H1 (cell line): ENCODE data around the gene PLAAT2. TPM values are rescaled to one million over a fixed set of nuclear protein-coding genes. Genes with fewer than 3 reads are reported as not detected.
A peak's percentile ranks its signal among the peaks of the same experiment; 100 is the strongest.

ENCODE experiments used
- CTCF ChIA-PET: fragments of 300-600 bp; sonication (Branson Sonifier 250); formaldehyde crosslinking; loops from one replicate; lab custom pipeline; 2021; ENCODE audit not compliant: partially characterized antibody; lab: Charles Lee
- POLR2A ChIA-PET: fragments of 300-600 bp; sonication (Branson Sonifier 250); formaldehyde crosslinking; loops from one replicate; lab custom pipeline; 2021; ENCODE audit warnings: inconsistent platforms; ENCODE audit not compliant: partially characterized antibody; lab: Charles Lee
- DNase-seq, 2 experiments: peaks; one replicate each; pipeline versions ENCODE4 v3.0.0 to v3.0.0-alpha.2; 2010 to 2022; ENCODE audit warnings: low spot score in 2 of 2, low read depth in 1 of 2, mixed read lengths in 1 of 2
- FAIRE-seq: peaks from 2 replicates; lab custom pipeline; 2011; peaks lifted over from hg19 to GRCh38; lab: Jason Lieb, UNC
- H2AFZ ChIP-seq: 2 replicates; pipeline ENCODE4 v1.8.1; 2012; ENCODE audit warnings: low read length, inconsistent platforms
- H2AK5ac ChIP-seq: 2 replicates; pipeline ENCODE4 v1.6.1; 2013; ENCODE audit warnings: low read depth, low read length
- H2BK120ac ChIP-seq: replicated peaks from 2 replicates; pipeline ENCODE3; 2013; ENCODE audit warnings: low read depth, low read length, inconsistent platforms
- H2BK12ac ChIP-seq: 2 replicates; pipeline ENCODE4 v1.6.1; 2013; ENCODE audit warnings: low read depth, low read length
- H2BK15ac ChIP-seq: 2 replicates; pipeline ENCODE4 v1.6.1; 2013; ENCODE audit warnings: low read length
- H2BK20ac ChIP-seq: 2 replicates; pipeline ENCODE4 v1.6.1; 2013; ENCODE audit warnings: low read length
- H2BK5ac ChIP-seq: 2 replicates; pipeline ENCODE4 v1.6.1; 2013; ENCODE audit warnings: low read depth, low read length
- H3K14ac ChIP-seq: 2 replicates; pipeline ENCODE4 v1.6.1; 2013; ENCODE audit warnings: inconsistent platforms; ENCODE audit not compliant: insufficient read length
- H3K18ac ChIP-seq: 2 replicates; pipeline ENCODE4 v1.6.1; 2013; ENCODE audit warnings: low read length; ENCODE audit errors: extremely low read depth
- H3K23ac ChIP-seq: 2 replicates; pipeline ENCODE4 v1.6.1; 2013; ENCODE audit warnings: inconsistent platforms; ENCODE audit not compliant: insufficient read length
- H3K23me2 ChIP-seq: 2 replicates; pipeline ENCODE4 v1.6.1; 2013; ENCODE audit warnings: low read depth, low read length
- H3K27ac ChIP-seq: 2 replicates; pipeline ENCODE4 v1.6.1; 2011; ENCODE audit warnings: low read depth, low read length, inconsistent platforms
- H3K27me3 ChIP-seq, 4 experiments: replicated peaks in 1 of 4; 1 replicate in 1 of 4; 2 replicates in 3 of 4; pipeline versions ENCODE4 v1.6.1 to v1.8.1; 2011 to 2013; ENCODE audit warnings: low read length in 3 of 4, mild to moderate bottlenecking in 3 of 4, inconsistent platforms in 2 of 4, mixed read lengths in 2 of 4, moderate library complexity in 1 of 4; ENCODE audit not compliant: control insufficient read depth in 3 of 4, insufficient read depth in 3 of 4; ENCODE audit errors: extremely low read depth in 1 of 4
- H3K36me3 ChIP-seq, 4 experiments: 2 replicates each; pipeline versions ENCODE4 v1.6.1 to v1.8.1; 2011 to 2013; ENCODE audit warnings: mild to moderate bottlenecking in 4 of 4, low read length in 3 of 4, moderate library complexity in 2 of 4, control low read depth in 1 of 4, inconsistent platforms in 1 of 4; ENCODE audit not compliant: insufficient read depth in 4 of 4, control insufficient read depth in 2 of 4
- H3K4ac ChIP-seq: replicated peaks from 2 replicates; pipeline ENCODE3; 2013; ENCODE audit warnings: low read length, low read depth, mixed read lengths, inconsistent platforms; ENCODE audit not compliant: insufficient read length
- H3K4me1 ChIP-seq, 4 experiments: replicated peaks in 1 of 4; 1 replicate in 1 of 4; 2 replicates in 3 of 4; pipeline versions ENCODE4 v1.6.1 to v1.8.1; 2011 to 2013; ENCODE audit warnings: low read length in 3 of 4, inconsistent platforms in 2 of 4, mixed read lengths in 1 of 4; ENCODE audit not compliant: insufficient read depth in 4 of 4, control insufficient read depth in 3 of 4
- H3K4me2 ChIP-seq, 2 experiments: 2 replicates each; pipeline versions ENCODE4 v1.6.1 to v1.8.1; 2011 to 2013; ENCODE audit warnings: low read depth in 2 of 2, low read length in 2 of 2, control low read depth in 1 of 2, inconsistent platforms in 1 of 2, mild to moderate bottlenecking in 1 of 2; ENCODE audit not compliant: insufficient read depth in 1 of 2
- H3K4me3 ChIP-seq, 4 experiments: fragments of 200-600, 300-600 bp in 1 of 4; sonication (generic), shearing (Covaris generic), sonication (Bioruptor Twin) in 1 of 4; 2 replicates each; pipeline versions ENCODE4 v1.5.1 to v1.8.1; 2011 to 2016; ENCODE audit warnings: low read length in 4 of 4, low read depth in 3 of 4, control low read depth in 2 of 4, inconsistent platforms in 2 of 4, mild to moderate bottlenecking in 2 of 4, mixed read lengths in 1 of 4, moderate library complexity in 1 of 4; ENCODE audit not compliant: insufficient read depth in 2 of 4; ENCODE audit errors: extremely low read depth in 1 of 4
- H3K56ac ChIP-seq: replicated peaks from 2 replicates; pipeline ENCODE3; 2013; ENCODE audit warnings: low read depth, mild to moderate bottlenecking, mixed read lengths, low read length, inconsistent platforms; ENCODE audit not compliant: insufficient read length
- H3K79me1 ChIP-seq: 2 replicates; pipeline ENCODE4 v1.6.1; 2013; ENCODE audit warnings: low read depth, low read length, control low read depth
- H3K79me2 ChIP-seq, 2 experiments: 2 replicates each; pipeline versions ENCODE4 v1.6.1 to v1.8.1; 2012 to 2013; ENCODE audit warnings: low read length in 2 of 2, mild to moderate bottlenecking in 2 of 2, inconsistent platforms in 1 of 2; ENCODE audit not compliant: insufficient read depth in 2 of 2, control insufficient read depth in 1 of 2
- H3K9ac ChIP-seq, 4 experiments: replicated peaks in 1 of 4; 1 replicate in 1 of 4; 2 replicates in 3 of 4; pipeline versions ENCODE4 v1.6.1 to v1.8.1; 2011 to 2013; ENCODE audit warnings: low read depth in 3 of 4, low read length in 3 of 4, control low read depth in 2 of 4, mild to moderate bottlenecking in 2 of 4, moderate library complexity in 2 of 4, inconsistent platforms in 1 of 4; ENCODE audit errors: extremely low read depth in 1 of 4
- H3K9me3 ChIP-seq, 2 experiments: 2 replicates each; pipeline versions ENCODE4 v1.6.1 to v1.8.1; 2012 to 2013; ENCODE audit warnings: mild to moderate bottlenecking in 2 of 2, moderate library complexity in 2 of 2, control low read depth in 1 of 2, inconsistent platforms in 1 of 2, low read depth in 1 of 2, low read length in 1 of 2, mixed read lengths in 1 of 2; ENCODE audit not compliant: insufficient read depth in 2 of 2
- H4K20me1 ChIP-seq, 2 experiments: replicated peaks in 1 of 2; 2 replicates each; pipeline versions ENCODE3 to v1.8.1; 2011 to 2013; ENCODE audit warnings: inconsistent platforms in 2 of 2, low read length in 2 of 2, mild to moderate bottlenecking in 1 of 2; ENCODE audit not compliant: insufficient read depth in 2 of 2, control insufficient read depth in 1 of 2
- H4K5ac ChIP-seq: 2 replicates; pipeline ENCODE4 v1.6.1; 2013; ENCODE audit warnings: low read length, low read depth, mixed read lengths, inconsistent platforms; ENCODE audit not compliant: insufficient read length
- H4K8ac ChIP-seq: 2 replicates; pipeline ENCODE4 v1.8.0; 2013; ENCODE audit warnings: mild to moderate bottlenecking, moderate library complexity, low read length, inconsistent platforms; ENCODE audit not compliant: insufficient read depth; ENCODE audit errors: extremely low read depth
- H4K91ac ChIP-seq: replicated peaks from 2 replicates; pipeline ENCODE3; 2013; ENCODE audit warnings: low read length, mixed read lengths, inconsistent platforms; ENCODE audit not compliant: insufficient read length
- ASH2L ChIP-seq: fragments of 200-600, 300-600 bp; sonication (generic); IDR thresholded peaks from one replicate; pipeline ENCODE4 v1.7.1; 2017; ENCODE audit warnings: low read length
- ATF3 ChIP-seq: IDR thresholded peaks from 2 replicates; pipeline ENCODE4 v1.6.1; 2011; ENCODE audit warnings: low read depth, mild to moderate bottlenecking, low read length; ENCODE audit not compliant: insufficient read depth
- BRCA1 ChIP-seq: IDR thresholded peaks from 2 replicates; pipeline ENCODE4 v1.6.1; 2012; ENCODE audit warnings: low read depth, low read length, improper control_type of control experiment
- CTBP2 ChIP-seq: IDR thresholded peaks from 2 replicates; pipeline ENCODE4 v1.7.0; 2011; ENCODE audit warnings: borderline replicate concordance, mild to moderate bottlenecking, moderate library complexity, mixed read lengths, low read length; ENCODE audit not compliant: insufficient read depth, insufficient read length
- FOSL1 ChIP-seq: IDR thresholded peaks from 2 replicates; pipeline ENCODE4 v1.6.1; 2011; ENCODE audit warnings: mild to moderate bottlenecking, low read depth, low read length, moderate library complexity; ENCODE audit not compliant: insufficient read depth
- HDAC2 ChIP-seq, 2 experiments: fragments of 300-600 bp in 1 of 2; sonication (generic) in 1 of 2; IDR thresholded peaks; 2 replicates each; pipeline ENCODE4 v1.6.1; 2011 to 2012; ENCODE audit warnings: low read depth in 2 of 2, low read length in 2 of 2, mild to moderate bottlenecking in 2 of 2, moderate library complexity in 2 of 2, borderline replicate concordance in 1 of 2, inconsistent platforms in 1 of 2
- KDM1A ChIP-seq: fragments of 200-600, 300-600 bp; sonication (generic); IDR thresholded peaks from 2 replicates; pipeline ENCODE4 v1.7.1; 2016; ENCODE audit warnings: mild to moderate bottlenecking, low read length, borderline replicate concordance
- NANOG ChIP-seq: IDR thresholded peaks from 2 replicates; pipeline ENCODE4 v1.6.1; 2011; ENCODE audit warnings: low read length, low read depth, mild to moderate bottlenecking, inconsistent platforms; ENCODE audit not compliant: insufficient read depth, poor library complexity, severe bottlenecking
- NRF1 ChIP-seq: IDR thresholded peaks from 2 replicates; pipeline ENCODE4 v1.6.1; 2011; ENCODE audit warnings: mild to moderate bottlenecking, low read depth, low read length, improper control_type of control experiment
- POLR2A ChIP-seq, 2 experiments: IDR thresholded peaks; 1 replicate in 1 of 2; 2 replicates in 1 of 2; pipeline ENCODE4 v1.6.1; 2011; ENCODE audit warnings: low read depth in 2 of 2, low read length in 2 of 2, mild to moderate bottlenecking in 2 of 2; ENCODE audit errors: control extremely low read depth in 1 of 2
- POU5F1 ChIP-seq: IDR thresholded peaks from 2 replicates; pipeline ENCODE4 v1.6.1; 2011; ENCODE audit warnings: low read depth, mild to moderate bottlenecking, low read length, moderate library complexity
- SRF ChIP-seq: IDR thresholded peaks from 2 replicates; pipeline ENCODE4 v1.6.1; 2011; ENCODE audit warnings: mild to moderate bottlenecking, low read depth, low read length, moderate library complexity
- YY1 ChIP-seq: IDR thresholded peaks from 2 replicates; pipeline ENCODE4 v1.6.1; 2011; ENCODE audit warnings: low read depth, mild to moderate bottlenecking, low read length
- WGBS, 2 experiments: shearing (Covaris generic) in 1 of 2; methylation state at CpG; one replicate each; pipeline versions ENCODE4 v1.1.6 to v1.1.7; 2013 to 2015; ENCODE audit warnings: low lambda C conversion rate in 2 of 2, mixed read lengths in 2 of 2, inconsistent platforms in 1 of 2, low coverage in 1 of 2, missing lambda C conversion rate in 1 of 2; ENCODE audit not compliant: insufficient replicate concordance in 2 of 2, insufficient coverage in 1 of 2, insufficient read length in 1 of 2; ENCODE audit errors: extremely low coverage in 1 of 2, missing lambda C conversion rate in 1 of 2; 5-methylcytosine and 5-hydroxymethylcytosine counted together
- polyA plus RNA-seq, 7 experiments: library from polyadenylated mRNA; depleted of rRNA in 3 of 7; stranded (reverse) in 5 of 7; unstranded in 2 of 7; fragments of >200 nt in 5 of 7; fragments of 200-250 nt in 2 of 7; gene quantifications; 1 replicate in 5 of 7; 2 replicates in 1 of 7; 4 replicates in 1 of 7; pipeline versions ENCODE4 v1.2.1 to v1.2.3, GENCODE V29; 2011 to 2013; ENCODE audit warnings: missing spikeins in 2 of 7, mixed read lengths in 2 of 7
- total RNA-seq: library from RNA; stranded (reverse); fragmentation: NEBNext Ultra II Directional; extraction: Animal tissue kit (Norgen Biotek cat#: 25700); gene quantifications from 2 replicates; pipeline ENCODE4 v1.2.1, GENCODE V29; 2021

Gene PLAAT2
- total and polyA plus RNA-seq, 2 of the 8 experiments (the other 6 are each of a cell fraction or from before 2014, with no cell fraction given), result 0.39 TPM; not detected in 1

GRCh38 chr11:63603180-63603518 is 40.0 kb upstream of the PLAAT2 start:
- H2BK120ac ChIP-seq, result no peak overlapping the region
- peaks cover 3 to 76% of the 10 kb centered on the region in 2 experiments; a peak in 3 of 4 replicates for H3K79me2 ChIP-seq
- H3K9ac ChIP-seq, result peak overlapping the region in 1 of 4 experiments; percentile 18; a peak in 1 of 7 replicates
- H4K20me1 ChIP-seq, result peaks cover under 1 to 8% of the 10 kb centered on the region in 2 experiments
- peaks cover 0 to 3% (median 0%) of the 10 kb centered on the region in 4 experiments; a peak in 2 of 8 replicates for H3K36me3 ChIP-seq
- no peaks in the 10 kb centered on the region for H3K9me3 ChIP-seq
- peak overlapping the region; percentile 10; the same call in 1 of the 2 replicates for H3K18ac ChIP-seq
- no peak overlapping the region for H2AFZ ChIP-seq
- POLR2A ChIA-PET, result no interaction called here
- H2BK20ac ChIP-seq, result no peak overlapping the region
- H3K56ac ChIP-seq, result no peak overlapping the region
- no peak overlapping the region for H3K4me3 ChIP-seq
- peaks cover 13% of the 10 kb centered on the region for H3K79me1 ChIP-seq
- H2BK5ac ChIP-seq, result peak overlapping the region; percentile 4; the same call in 1 of the 2 replicates
- H4K5ac ChIP-seq, result no peak overlapping the region
- H3K23me2 ChIP-seq, result no peaks in the 10 kb centered on the region
- H2BK15ac ChIP-seq, result no peak overlapping the region
- no peak overlapping the region for H3K23ac ChIP-seq
- H3K27me3 ChIP-seq, result no peaks in the 10 kb centered on the region
- WGBS, 2 experiments, result 79% methylated on average over 3 of the region's 3 CpGs; no CpG with 5 or more reads in 1 of the 2 experiments
- no peak overlapping the region for H3K27ac ChIP-seq
- DNase-seq (no peak), FAIRE-seq (no peak)
- H4K8ac ChIP-seq, result no peak overlapping the region
- CTCF ChIA-PET, result interaction anchor here (0.6 to 2.6 kb wide), 4 partner anchors 8 to 95 kb away, joined by 3 to 12 read pairs (median 6); no protein-coding TSS in a partner anchor
- no peak overlapping the region for H2BK12ac ChIP-seq
- no peak overlapping the region for H3K14ac ChIP-seq
- no peak overlapping the region for H2AK5ac ChIP-seq
- H4K91ac ChIP-seq, result peak overlapping the region; percentile 55
- H3K4ac ChIP-seq, result peak overlapping the region; percentile 74
- H3K4me1 ChIP-seq, result peaks cover 0 to 6% (median 3%) of the 10 kb centered on the region in 4 experiments; a peak in 3 of 7 replicates
- peak overlapping the region in 1 of 2 experiments; percentile 31; a peak in 2 of 4 replicates for H3K4me2 ChIP-seq
- TF ChIP-seq BRCA1, result no peak
- no peak for TF ChIP-seq NANOG
- TF ChIP-seq YY1, result no peak
- no peak for TF ChIP-seq KDM1A
- TF ChIP-seq POLR2A (IDR thresholded peaks at IDR 0.05; ENCODE audit: control extremely low read depth in 1 of 2, low read depth in 2 of 2, low read length in 2 of 2), result no peak
- no peak for TF ChIP-seq POU5F1
- no peak for TF ChIP-seq CTBP2
- TF ChIP-seq SRF, result no peak
- TF ChIP-seq ASH2L, result no peak
- TF ChIP-seq HDAC2 (IDR thresholded peaks at IDR 0.05; ENCODE audit: borderline replicate concordance in 1 of 2, low read depth in 2 of 2, low read length in 2 of 2), result no peak
- TF ChIP-seq ATF3, result no peak
- TF ChIP-seq NRF1, result no peak
- TF ChIP-seq FOSL1, result no peak
